ENCODE results near the gene NKAIN2. TPM values are rescaled to one million over a fixed set of nuclear protein-coding genes. Genes with fewer than 3 reads are reported as not detected.
"Not testable (repeated sequence)": the region's sequence is repeated elsewhere in the genome, so short reads cannot be mapped to it uniquely, and the experiment has no call there.

Gene NKAIN2
- total RNA-seq, 1 donor, result 16.7 TPM

DNA sequence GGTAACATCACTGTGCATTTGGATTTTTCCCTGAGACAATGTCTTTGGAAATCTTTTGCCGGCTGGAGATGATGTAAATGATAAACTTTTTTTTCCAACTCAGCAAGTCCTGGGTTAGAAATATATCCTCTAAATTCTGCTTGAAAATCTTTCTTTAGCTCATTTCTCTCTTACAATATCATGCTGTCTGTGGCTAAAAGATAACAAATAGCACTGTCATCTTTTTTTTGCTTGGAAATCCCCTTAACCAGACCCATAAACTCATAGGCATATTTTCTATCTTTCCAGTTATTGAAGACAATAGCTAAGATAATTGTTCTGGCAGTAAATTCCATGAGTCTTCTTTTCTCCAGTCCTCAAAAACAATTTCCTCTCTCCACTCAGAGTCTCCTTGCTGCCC is 481.5 kb downstream of the NKAIN2 start:
- peak in 2 of 3 donors; percentile 14 to 22 for DNase-seq (ENCODE audit: low read depth in 2 of 3, low spot score in 2 of 3)

DNA sequence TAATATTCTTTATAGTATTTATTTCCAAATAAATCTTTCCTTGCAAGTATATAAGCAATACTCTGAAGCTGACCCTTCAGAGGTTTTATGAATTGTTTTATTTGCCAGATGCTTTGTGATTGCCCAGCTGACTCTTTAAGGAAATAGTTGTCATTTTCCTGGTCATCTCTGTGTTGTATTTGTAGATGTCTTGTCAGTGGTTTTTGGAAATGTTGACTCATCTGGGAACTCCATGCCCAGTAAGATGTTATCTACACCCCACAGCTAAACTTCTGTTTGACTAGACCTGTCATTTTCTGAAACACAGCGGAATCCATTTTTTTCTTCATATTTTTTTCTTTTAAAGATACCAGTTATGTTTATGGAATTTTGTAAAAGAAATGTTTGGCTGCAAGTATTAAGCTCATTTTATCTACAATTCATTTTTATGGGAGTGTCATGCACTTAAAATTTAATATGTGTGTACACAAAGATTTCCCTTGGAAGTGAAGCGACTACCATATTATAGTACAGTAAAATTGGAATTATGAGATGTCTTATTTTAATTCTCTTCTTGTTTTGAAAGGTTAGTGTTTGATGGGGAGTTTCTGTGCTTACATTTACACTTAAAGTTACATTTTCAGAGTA is 491.0 kb downstream of the NKAIN2 start:
- no peak for DNase-seq (ENCODE audit: low read depth in 2 of 3, low spot score in 2 of 3)

DNA sequence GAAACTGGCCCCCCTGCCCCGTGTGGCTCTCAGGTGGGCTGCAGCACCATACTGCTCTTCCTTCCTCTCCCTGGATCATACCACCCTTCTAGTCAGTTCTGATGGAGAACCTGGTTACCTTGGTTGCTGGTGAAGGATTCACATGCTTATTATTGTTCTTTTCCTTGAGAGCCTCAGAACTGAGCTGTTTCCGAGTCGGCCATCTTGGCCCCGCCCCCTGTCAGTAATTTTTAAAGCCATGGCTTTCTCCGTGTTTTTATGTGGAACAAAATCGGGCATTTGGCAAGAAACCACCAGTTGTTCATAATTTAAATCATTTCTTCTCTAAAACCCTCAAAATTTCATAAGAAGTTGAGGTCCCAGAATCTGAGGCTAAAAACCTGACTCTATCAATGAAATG is 493.8 kb downstream of the NKAIN2 start:
- no peak for DNase-seq (ENCODE audit: low read depth in 2 of 3, low spot score in 2 of 3)

DNA sequence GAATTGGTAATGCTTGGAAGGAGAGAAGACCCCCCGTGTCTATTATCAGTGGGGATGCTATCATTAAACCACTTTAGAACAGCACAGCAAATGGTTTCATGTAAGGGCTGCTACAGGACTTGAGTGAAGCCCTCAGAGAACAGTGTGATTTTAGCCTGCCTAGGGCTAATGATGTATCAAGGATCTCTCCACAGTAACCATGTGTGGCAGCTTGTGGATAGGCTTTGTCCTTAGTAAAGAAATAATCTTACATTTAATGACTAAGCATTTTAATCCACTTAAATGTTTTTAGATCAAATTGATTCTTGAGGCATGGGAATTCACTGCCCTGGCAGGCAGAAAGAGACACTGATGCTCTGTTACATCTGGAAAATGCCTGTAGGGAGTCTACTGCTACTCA is 495.1 kb downstream of the NKAIN2 start:
- no peak for DNase-seq (ENCODE audit: low read depth in 2 of 3, low spot score in 2 of 3)

DNA sequence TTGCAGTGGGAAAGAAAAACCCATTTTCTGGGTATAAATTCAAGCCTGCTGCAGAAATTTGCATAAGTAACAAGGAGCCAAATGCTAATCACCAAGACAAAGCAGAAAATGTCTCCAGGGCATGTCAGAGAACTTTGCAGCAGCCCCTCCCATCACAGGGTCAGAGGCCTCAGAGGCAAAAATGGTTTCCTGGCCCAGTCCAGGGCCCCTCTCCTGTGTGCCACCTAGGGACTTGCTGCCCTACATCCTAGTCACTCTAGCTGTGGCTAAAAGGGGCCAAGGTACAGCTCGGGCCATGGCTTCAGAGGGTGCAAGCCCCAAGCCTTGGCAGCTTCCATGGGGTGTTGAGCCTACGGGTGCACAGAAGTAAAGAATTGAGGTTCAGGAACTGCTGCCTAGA is 497.2 kb downstream of the NKAIN2 start:
- not testable (repeated sequence) for DNase-seq (ENCODE audit: low read depth in 2 of 3, low spot score in 2 of 3)

DNA sequence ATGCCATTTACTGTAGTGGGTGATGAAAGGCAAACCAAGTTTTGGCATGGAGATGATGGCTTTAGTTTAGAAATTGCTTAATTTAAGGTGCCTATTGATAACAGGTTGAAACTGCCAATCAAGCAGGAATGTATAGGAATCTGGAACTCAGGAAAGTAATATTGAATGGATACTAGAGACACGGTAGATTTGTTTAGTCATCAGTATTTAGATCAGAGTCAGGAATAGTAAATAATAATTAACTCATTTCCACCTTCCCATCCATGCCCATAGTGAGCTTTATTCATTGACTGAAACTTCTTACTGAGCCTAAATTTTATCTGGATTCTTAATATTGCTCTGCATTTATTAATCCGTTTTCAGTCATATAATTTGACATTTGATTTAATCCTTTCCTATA is 500.3 kb downstream of the NKAIN2 start:
- no peak for DNase-seq (ENCODE audit: low read depth in 2 of 3, low spot score in 2 of 3)

DNA sequence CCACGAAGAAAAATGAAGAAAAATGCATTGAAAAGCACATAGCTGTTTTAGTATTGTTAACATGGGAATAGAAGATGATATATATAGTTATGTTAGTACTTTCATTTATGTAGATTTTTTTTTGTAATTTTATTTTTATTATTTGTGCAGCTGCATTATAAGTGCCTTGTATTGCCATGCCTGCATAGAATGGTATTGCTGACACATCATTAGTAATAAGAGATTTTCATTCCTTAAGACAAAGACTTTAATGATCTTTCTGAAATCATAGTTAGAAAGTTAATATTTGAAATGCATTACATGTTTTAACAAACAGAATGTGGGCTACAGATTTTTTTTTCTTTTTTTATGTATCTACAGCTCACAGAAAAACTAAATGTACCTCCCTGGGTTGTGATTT is 506.5 kb downstream of the NKAIN2 start:
- no peak for DNase-seq (ENCODE audit: low read depth in 2 of 3, low spot score in 2 of 3)

DNA sequence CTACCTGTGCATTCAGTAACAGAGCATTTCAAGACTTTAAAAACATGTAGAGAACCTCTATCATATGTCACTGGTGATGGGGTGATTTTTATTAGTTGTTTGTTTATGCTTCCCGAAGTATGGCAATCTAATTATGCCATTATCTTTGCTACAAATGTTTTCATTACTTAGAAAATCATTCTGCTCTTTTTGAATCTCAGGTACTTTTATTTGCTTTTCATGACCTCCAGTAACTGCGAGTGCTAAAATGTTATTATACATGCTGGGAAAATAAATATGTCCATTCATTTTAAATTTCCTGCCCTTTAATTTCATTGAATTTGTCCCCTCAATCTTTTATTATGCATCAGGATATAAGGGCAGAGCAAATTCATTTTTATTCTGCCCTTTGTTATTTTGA is 515.7 kb downstream of the NKAIN2 start:
- no peak for DNase-seq (ENCODE audit: low read depth in 2 of 3, low spot score in 2 of 3)

DNA sequence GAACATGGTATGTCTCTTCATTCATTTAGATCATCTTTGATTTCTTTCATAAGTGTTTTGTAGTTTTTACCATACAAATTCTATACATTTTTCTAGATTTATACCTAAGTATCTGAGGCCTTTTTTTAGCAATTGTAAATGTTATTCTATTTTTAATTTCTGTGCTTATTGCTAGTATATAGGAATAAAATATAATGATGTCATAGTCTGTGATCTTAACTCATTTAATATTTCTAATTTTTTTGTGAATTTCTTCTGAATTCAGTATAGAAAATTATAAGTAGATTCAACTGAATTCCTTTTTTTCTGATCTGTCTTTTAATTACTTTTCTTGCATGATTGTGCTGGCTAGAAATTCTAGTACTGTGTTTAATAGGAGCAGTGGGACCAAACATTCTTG is 520.6 kb downstream of the NKAIN2 start:
- DNase-seq (ENCODE audit: low read depth in 2 of 3, low spot score in 2 of 3), result no peak

DNA sequence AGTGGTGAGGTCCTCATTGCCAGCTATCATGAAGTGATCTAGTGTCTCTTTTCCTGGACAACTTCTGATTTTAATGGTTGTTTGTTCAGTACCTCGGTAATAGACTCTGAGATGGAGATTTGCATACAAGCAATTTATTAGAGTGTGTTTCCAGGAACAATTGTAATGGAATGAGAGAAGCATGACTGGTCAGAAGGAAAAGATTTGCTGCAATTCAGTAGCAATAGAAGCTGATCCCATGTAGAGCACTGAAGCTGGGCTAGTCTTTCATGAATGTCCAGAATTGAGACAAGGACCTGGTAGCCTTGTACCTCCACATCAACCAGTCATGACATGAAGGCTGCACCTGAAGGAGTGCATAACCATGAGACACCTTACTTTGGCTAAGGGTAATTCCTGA is 526.5 kb downstream of the NKAIN2 start:
- no peak for DNase-seq (ENCODE audit: low read depth in 2 of 3, low spot score in 2 of 3)

DNA sequence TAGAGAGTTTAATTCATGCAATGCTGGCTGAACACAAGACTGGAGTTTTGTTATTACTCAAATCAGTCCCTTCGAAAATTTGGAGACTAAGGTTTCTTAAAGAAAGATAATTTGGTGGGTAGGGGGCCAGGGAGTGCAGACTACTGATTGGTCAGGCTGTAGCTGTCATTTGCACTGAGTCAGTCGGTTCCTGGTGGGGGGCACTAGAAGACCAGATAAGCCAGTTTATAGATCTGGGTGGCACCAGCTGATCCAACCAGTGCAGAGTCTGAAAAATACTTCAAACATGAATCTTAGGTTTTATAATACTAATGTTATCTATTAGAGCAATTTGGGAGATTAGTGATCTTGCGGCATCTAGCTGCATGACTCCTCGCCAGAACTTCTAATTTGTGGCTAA is 530.7 kb downstream of the NKAIN2 start:
- no peak for DNase-seq (ENCODE audit: low read depth in 2 of 3, low spot score in 2 of 3)

DNA sequence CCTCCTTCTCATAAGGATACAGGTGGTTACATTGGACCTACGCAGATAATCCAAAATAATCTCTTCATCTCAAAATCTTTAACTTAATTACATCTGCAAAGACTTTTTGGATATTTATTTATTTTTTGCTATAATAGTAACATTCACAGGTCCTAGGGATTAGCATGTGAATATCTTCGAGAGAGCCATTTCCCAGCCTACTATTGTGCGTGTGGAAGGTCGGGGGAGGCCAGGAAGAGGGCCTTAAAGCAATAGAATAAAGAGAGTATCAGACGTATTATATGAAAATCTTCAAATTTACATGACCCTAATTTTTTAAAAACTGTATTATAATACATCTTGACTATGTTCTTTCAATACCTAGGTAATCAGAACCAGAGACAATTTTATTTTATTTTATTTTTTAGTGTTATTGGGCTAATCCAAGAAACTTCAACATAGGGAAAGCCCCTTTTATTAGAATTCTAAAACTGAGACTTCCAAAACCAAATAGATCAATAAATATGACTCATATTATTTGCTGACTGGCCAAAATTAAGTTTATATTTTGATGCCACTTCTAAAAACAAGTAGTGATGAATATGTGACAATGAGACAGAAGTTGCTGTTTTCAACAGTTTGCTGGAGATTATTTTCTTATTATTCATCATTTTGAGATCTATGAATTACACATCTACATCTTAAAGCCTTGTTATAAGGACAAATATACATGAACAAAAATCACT is 536.1 kb downstream of the NKAIN2 start:
- no peak for DNase-seq (ENCODE audit: low read depth in 2 of 3, low spot score in 2 of 3)

DNA sequence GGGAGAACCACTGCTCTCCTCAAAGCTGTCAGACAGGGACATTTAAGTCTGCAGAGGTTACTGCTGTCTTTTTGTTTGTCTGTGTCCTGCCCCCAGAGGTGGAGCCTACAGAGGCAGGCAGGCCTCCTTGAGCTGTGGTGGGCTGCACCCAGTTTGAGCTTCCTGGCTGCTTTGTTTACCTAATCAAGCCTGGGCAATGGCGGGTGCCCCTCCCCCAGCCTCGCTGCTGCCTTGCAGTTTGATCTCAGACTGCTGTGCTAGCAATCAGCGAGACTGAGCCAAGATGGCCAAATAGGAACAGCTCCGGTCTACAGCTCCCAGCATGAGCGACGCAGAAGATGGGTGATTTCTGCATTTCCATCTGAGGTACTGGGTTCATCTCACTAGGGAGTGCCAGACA is 544.7 kb downstream of the NKAIN2 start:
- not testable (repeated sequence) for DNase-seq (ENCODE audit: low read depth in 2 of 3, low spot score in 2 of 3)

DNA sequence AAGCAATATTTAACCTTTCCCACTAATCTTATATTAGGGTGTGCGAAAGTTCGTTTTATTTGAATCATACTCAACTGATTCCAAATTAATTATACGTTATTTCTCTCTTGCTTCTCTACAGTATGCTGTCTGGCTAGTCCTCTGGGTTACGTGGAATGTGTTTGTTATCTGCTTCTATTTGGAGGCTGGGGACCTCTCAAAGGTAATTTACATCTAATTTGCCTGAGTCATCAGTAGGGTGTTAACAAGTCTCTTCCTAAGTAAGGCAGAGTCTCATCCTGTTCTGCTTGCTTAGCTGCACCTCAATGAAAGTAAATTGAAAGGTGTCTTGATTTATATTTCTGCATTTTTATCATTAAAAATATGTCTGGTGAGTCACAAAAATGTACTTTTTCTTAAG is 551.5 kb downstream of the NKAIN2 start:
- no peak for DNase-seq (ENCODE audit: low read depth in 2 of 3, low spot score in 2 of 3)

DNA sequence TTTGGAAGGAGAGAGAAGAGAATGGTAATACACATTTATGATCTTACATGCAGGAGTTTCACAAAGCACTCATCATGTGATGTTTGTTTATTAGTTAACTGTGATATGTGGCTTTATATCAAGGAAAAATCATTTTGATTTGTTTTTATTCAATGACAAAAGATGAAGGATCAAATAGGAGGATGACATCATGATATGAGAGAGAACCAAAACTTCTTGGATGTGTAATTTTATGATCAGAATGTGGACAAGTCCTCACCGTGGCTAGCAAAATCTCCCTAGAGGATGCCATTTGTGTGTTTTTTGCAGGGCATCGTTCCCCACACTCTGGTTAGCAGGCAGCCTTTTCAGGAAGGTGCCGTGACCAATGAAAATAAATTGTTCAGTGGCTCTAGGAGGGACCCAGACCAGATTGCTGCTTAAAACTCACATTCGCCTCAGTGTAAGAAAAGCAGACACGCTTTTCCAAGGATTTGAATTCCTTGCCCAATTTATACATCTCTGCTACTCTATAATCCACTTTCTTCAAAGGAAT is 552.7 kb downstream of the NKAIN2 start:
- DNase-seq (ENCODE audit: low read depth in 2 of 3, low spot score in 2 of 3), result no peak

DNA sequence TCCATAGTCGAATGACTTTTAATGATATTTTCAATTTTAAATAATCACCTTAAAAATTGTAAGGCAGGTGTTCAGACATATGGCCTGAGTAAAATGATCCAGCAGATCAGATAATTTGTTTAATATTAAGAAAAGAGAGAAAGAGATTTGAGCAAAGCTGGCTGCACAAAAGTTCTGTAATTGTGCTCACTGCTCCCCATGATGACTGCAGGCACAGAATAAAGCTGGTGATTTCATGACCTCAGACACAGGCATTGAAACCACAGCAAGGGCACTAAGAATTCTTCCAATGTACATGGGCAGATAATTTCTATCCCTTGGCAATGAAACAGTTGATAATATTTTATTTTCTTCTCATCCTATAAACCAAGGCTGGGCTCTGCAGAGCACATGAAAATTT is 553.1 kb downstream of the NKAIN2 start:
- DNase-seq (ENCODE audit: low read depth in 2 of 3, low spot score in 2 of 3), result no peak

DNA sequence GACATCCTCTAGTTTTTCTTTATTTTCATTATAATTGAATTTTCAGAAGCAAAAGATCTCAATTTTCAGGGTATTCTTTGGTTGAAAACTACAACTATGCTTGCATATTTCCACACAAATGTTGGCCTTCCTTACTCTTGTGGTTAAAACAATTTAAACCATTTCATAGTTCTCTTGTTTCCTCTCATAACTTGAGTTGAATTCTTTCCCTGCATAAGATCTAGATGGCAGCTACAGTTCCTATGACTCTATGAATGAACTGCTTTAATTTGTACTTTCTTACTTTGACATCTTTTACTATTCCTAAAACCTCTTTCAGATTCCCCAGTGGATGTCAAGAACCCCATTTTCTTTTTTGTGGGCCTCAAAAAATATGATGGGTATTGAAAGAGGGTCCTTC is 564.5 kb downstream of the NKAIN2 start:
- DNase-seq (ENCODE audit: low read depth in 2 of 3, low spot score in 2 of 3), result no peak

DNA sequence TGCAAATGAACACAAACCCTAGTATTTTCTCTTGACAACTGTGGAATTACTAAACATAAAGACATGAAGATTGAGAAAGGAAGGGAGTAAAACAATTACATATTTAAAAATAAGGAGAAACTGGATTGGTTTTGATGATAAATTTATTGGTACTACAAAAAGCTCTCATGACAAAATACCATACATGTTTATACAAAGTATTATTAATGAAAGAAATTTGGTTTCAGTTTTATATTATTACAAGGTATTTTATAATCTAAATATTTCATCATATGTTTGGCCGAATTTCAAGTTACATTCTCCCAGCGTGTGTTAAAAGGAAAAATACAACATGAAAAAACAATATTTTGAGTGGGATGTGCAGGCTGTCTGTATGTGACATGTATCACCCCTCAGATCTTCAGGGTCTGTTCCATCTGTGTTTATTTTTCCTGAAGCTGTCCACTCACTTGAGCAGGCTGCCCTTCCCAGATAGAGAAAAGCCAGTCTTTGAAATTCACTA is 568.4 kb downstream of the NKAIN2 start:
- no peak for DNase-seq (ENCODE audit: low read depth in 2 of 3, low spot score in 2 of 3)

DNA sequence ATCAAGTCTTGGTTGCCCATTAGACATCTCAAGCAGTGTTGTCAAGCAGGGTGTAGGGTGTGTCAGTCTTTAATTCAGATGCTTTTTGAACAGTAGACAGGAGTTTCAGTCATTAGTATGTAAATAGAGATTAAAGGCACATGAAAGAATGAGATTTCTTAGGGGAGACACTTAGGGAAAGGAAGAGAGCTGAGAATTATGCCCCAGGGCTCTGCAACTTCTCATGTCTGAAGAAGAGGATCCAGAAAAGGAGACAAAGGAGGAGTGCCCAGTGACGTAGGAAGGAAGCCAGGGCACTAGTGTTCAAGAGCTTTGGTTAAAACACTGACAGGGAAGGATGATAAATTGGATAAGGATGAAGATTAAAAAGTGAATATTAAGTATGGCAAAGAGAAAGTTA is 569.7 kb downstream of the NKAIN2 start:
- no peak for DNase-seq (ENCODE audit: low read depth in 2 of 3, low spot score in 2 of 3)

DNA sequence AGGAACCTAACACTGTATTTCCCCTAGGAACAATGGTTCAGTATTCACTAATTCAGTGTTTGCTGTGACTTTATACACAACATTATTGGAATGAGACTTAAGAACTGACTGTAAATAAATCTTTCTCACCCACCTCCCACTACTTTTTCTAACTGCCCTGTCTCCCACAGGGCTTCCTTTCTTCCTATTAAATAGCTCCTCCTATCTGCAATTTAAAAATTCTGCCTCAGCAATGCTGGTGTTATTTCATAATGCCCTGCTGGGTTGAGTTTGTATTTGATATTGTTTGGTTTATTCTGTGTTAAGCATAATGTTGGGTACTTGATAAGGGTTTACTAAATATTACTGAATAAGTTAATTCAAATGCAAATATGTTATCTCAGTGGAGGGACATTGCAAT is 585.5 kb downstream of the NKAIN2 start:
- no peak for DNase-seq (ENCODE audit: low read depth in 2 of 3, low spot score in 2 of 3)

DNA sequence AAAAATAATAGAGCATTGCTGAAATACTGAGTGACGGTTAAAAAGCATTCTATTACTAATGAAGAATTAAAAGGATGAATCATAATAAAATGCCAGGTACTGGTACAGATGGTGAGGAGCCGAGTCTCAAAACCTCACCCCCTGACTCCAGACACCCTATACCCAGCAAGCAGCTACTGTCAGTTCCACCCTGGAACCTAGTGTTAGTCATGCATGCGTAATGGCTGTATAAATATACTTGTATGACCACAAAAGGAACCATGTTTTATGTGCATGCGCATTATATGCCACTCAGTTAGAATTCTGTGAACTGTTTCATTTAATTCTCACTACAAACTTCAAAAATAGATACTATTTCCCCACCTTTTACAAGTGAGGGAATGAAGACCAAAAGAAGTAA is 589.9 kb downstream of the NKAIN2 start:
- DNase-seq (ENCODE audit: low read depth in 2 of 3, low spot score in 2 of 3), result no peak

DNA sequence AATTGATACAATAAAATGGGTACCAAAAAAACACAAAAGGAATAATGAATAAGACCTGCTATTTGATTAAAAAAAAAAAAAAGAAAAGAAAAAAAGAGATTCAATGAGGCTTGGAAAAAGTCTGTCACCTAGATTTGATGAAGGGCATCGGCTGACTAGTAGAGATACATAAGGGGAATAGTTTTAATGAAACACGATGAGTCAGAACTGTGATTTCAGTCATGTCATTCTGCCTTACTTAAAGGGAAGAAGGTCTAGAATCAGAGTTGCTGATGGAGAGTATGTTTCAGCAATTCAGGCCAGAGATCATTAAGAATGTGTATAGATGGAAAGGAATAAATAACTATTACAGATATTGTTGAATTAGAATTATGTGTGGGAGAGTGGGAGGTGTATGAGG is 592.7 kb downstream of the NKAIN2 start:
- DNase-seq (ENCODE audit: low read depth in 2 of 3, low spot score in 2 of 3), result no peak
